Inferior parietal cortex (tissue), 1 donor: ENCODE data around the gene MGA.

ENCODE experiments used
- DNase-seq: peaks from one replicate; pipeline ENCODE4 v3.0.0-alpha.2; 2016; ENCODE audit errors: extremely low spot score

The MGA gene

GRCh38 chr15:41782371-41783282, 122.4 kb downstream of the MGA start:
- no peak for DNase-seq

GRCh38 chr15:41783296-41783695, 123.1 kb downstream of the MGA start:
- no peak for DNase-seq

GRCh38 chr15:41788262-41788661, 128.1 kb downstream of the MGA start:
- DNase-seq: no peak

GRCh38 chr15:41789236-41789635, 129.0 kb downstream of the MGA start:
- DNase-seq: no peak

DNA sequence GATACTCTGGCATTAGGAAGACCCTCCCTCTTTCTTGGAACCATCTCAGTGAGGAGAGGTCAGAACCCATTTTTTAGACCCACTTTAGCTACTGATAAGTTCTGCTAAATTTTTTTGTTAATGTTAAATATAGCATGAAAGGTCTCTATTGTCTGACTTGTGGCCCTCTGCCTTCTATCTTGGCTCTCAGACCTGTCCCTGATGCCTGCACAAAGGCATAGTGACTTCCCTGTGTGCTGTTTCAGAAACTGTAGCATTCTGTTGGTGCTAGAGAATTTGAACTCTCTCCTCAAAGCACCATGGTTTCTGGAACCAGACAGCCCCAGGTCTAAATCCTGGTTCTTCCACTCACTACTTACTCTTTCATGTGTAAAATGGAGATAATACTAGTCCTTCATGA, 129.5 kb downstream of the MGA start:
- DNase-seq: no peak

DNA sequence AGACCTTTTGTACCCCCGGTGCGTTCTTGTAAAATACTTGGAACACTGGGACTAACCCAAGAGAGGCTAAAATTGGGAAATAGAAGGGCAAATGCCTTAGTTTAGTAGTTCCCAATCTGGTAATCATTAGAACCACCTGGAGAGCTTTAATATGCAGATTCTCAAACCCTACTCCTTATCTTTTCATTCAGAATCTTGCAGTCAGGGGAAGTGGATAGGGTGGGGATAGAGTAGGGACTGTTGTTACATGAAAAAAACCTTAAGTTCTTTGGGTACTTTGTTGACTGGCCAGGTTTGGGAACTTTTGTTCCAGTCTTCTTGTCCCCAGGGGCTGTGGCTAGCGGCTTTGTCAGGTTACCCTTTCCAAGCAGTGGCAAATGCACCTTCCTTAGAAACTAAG, 130.0 kb downstream of the MGA start:
- DNase-seq: no peak

GRCh38 chr15:41790756-41791546, 130.7 kb downstream of the MGA start:
- DNase-seq: no peak

DNA sequence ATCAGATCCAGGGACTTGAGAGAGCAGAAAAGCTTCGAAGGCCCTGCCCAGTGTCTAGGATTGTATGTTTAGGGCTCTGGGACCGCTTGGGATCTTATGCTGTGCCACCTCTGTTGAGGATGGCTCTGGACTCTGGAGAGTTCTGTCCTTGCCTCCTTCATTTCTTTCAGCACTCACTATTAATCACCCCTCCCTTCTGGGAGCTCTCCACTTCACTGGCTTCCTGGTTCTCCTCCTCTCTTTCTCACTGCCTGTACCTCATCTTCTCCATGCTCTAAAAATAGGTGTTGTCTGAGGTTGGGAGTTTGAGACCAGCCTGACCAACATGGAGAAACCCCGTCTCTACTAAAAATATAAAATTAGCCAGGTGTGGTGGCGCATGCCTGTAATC, 131.3 kb downstream of the MGA start:
- no peak for DNase-seq

DNA sequence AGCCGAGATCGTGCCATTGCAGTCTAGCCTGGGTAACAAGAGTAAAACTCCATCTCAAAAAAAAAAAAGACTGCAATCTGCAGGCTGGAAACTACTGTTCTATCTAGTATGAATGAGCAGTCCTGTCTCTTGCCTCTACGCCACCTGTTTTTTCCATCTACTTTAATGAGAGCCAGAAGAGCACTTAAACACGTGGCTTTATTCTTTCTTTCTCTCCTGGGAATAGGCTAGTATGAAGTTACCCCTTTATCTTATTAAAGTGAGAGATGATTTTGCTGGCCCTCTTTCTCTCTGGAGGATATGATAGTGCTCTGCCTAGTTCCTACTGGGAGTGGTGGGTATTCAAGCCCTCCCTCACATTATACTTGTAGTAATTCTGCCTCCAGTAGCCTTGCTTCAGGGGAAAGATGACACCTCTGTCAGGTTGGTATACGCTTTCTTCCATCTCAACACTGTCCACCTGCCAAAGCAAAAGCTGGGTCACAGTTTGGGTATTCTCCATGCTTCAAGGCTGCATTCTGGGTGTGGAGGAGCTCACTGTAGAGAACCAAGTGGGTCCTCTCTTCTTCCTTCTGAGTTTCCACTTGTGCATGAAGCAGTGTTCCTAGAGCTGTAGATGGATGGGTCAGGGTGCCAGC, 131.9 kb downstream of the MGA start:
- DNase-seq: no peak

GRCh38 chr15:41794081-41794480, 133.9 kb downstream of the MGA start:
- DNase-seq: no peak

- DNase-seq: no peak
Measured at GRCh38 chr15:41795996-41796856, 136.0 kb downstream of the MGA start.

- DNase-seq: no peak
Measured at GRCh38 chr15:41797201-41797944, 137.2 kb downstream of the MGA start.

- DNase-seq: no peak
Measured at GRCh38 chr15:41798607-41799487, 138.6 kb downstream of the MGA start.

- no peak for DNase-seq
Measured at GRCh38 chr15:41799488-41799805, 139.2 kb downstream of the MGA start.

- DNase-seq: no peak
Measured at GRCh38 chr15:41801185-41801584, 141.0 kb downstream of the MGA start.

DNA sequence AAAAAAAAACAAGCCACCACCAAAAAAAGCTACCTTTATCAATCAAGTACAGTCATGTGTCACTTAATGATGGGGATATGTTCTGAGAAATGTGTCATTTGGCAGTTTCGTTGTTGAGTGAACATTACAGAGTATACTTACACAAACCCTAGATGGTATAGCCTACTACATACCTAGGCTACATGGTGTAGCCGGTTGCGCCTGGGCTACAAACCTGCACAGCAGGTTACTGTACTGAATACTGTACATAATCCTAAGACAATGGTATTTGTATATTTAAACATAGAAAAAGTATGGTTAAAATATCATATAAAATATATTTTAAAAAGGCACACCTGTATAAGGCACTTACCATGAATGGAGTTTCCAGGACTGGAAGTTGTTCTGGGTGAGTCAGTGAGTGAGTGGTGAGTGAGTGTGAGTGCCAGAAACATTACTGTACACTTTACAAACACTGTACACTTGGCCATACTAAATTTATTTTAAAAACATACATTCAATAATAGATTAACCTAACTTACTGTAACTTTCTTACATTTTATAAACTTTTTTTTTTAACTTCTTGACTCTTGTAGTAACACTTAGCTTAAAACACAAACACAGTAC, 141.7 kb downstream of the MGA start:
- no peak for DNase-seq

- DNase-seq: no peak
Measured at GRCh38 chr15:41804361-41804760, 144.2 kb downstream of the MGA start.

DNA sequence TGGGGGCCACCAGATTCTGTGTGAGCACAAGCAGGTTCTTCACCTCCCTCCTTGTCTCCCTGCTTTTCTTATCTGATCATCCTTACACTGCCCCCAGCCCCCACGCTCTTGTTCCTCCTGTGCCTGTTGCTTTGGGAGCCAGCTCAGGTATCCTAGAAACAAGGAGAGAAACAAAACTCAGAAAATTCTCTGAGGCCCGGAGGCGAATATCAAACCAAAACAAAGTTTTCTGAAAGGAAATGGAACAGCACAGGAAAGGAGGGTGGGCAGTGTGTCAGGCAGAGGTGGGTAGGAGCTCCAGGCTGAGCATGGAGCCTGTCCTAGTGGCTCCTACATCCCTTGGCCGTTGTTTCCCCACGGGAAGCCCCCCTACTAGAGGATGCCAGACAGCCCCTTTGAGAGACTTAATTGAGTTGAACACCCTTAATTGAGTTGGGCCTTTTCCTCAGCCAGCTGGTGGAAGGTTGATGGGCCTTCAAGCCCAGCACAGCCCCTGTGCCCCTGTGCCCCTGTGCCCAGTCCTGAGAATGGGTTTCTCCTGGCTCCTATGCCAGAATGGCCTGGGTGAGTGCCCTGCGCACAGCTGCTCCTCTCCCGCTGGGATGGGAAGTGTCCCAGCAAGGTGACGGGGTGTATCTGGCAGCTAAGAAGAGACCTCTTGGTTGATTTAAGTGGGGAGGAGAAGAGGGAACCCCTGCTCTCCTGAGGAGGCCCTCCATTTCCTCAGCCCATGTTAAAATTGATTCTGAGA, 144.9 kb downstream of the MGA start:
- DNase-seq: no peak

DNA sequence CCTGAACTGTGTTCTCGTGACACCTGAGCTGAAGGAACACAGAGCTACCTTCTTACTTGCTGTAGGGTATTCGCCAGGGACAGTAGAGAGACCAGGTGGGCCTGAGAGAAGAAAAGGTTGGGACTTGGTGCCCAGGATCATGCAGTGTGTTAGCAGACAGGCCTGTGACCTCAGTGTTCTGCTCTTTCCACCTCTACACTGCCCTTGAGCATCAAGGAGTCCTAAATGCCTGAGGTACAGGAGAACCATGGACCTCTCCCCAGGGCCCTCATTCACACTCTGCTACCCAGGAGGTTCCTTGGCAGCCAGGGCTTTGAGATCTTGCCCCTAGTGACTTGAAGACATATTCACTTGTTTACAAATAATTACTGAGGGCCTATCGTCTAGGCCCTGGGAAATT, 145.5 kb downstream of the MGA start:
- DNase-seq: no peak
